NCI-H128 (cell line): ENCODE data around the gene RASGEF1C.
A peak's percentile ranks its signal among the peaks of the same experiment; 100 is the strongest.

Experiments
- DNase-seq: peaks from one replicate; lab custom pipeline; 2025; ENCODE audit not compliant: unreplicated experiment; lab: John Stamatoyannopoulos, UW

RASGEF1C gene

GRCh38 chr5:180209137-180209581 is at the start of gene RASGEF1C:
Gene RASGEF1C, minus strand, starts transcription at chr5:180209211. Its CDS starts 71,159 bp downstream, at chr5:180138052.
- peak; percentile 11 for DNase-seq

- DNase-seq, result no peak
Observed at GRCh38 chr5:180253036-180253824, 44.2 kb upstream of the RASGEF1C start.

GRCh38 chr5:180251887-180252286 is 42.9 kb upstream of the RASGEF1C start:
- DNase-seq, result no peak

GRCh38 chr5:180251141-180251540 is 42.1 kb upstream of the RASGEF1C start:
- DNase-seq, result no peak

- DNase-seq, result no peak
Observed at GRCh38 chr5:180250329-180250728, 41.3 kb upstream of the RASGEF1C start.

- DNase-seq, result no peak
Observed at GRCh38 chr5:180241600-180241999, 32.6 kb upstream of the RASGEF1C start.

- DNase-seq, result no peak
Observed at GRCh38 chr5:180238631-180239030, 29.6 kb upstream of the RASGEF1C start.

GRCh38 chr5:180235846-180236245 is 26.8 kb upstream of the RASGEF1C start:
- DNase-seq, result no peak

GRCh38 chr5:180235077-180235476 is 26.1 kb upstream of the RASGEF1C start:
- no peak for DNase-seq

- no peak for DNase-seq
Observed at GRCh38 chr5:180234271-180234670, 25.3 kb upstream of the RASGEF1C start.

GRCh38 chr5:180233729-180234128 is 24.7 kb upstream of the RASGEF1C start:
- no peak for DNase-seq

- no peak for DNase-seq
Observed at GRCh38 chr5:180230017-180230416, 21.0 kb upstream of the RASGEF1C start.

- no peak for DNase-seq
Observed at GRCh38 chr5:180222056-180222455, 13.0 kb upstream of the RASGEF1C start.

GRCh38 chr5:180217797-180218196 is 8.8 kb upstream of the RASGEF1C start:
- DNase-seq, result no peak

- no peak for DNase-seq
Observed at GRCh38 chr5:180216646-180217171, 7.7 kb upstream of the RASGEF1C start.

- DNase-seq, result no peak
Observed at GRCh38 chr5:180215783-180216630, 7.0 kb upstream of the RASGEF1C start.

GRCh38 chr5:180214870-180215770 is 6.1 kb upstream of the RASGEF1C start:
- no peak for DNase-seq

- no peak for DNase-seq
Observed at GRCh38 chr5:180213657-180214207, 4.7 kb upstream of the RASGEF1C start.

GRCh38 chr5:180213256-180213600 is 4.2 kb upstream of the RASGEF1C start:
- no peak for DNase-seq
